NCI-H187 (cell line): ENCODE data around the gene WDR48.
A peak's percentile ranks its signal among the peaks of the same experiment; 100 is the strongest.

ENCODE experiments used
- DNase-seq, 2 experiments: peaks; one replicate each; lab custom pipeline; 2025; lab: John Stamatoyannopoulos, UW

WDR48 gene

GRCh38 chr3:39102504-39103323, 50.9 kb downstream of the WDR48 start:
- DNase-seq, result no peak

DNA sequence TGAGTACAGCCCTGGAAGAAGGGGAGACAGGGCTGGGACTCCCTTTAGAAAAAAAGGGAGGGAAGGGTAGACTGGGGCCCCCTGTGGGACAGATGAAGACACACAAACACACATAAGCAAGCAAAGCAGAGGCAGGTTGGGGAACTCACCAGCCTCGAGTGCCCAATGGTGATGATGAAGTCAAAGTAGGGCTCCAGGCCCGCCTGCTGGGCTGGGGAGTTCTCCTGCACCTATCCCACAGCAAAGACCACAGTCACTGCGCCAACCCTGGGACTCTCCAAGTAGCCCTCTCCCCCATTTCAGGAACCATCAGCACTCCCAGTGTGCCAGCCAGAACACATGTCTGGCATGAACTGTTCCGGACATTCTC, 51.5 kb downstream of the WDR48 start:
- no peak for DNase-seq

- DNase-seq, result no peak
Observed at GRCh38 chr3:39103791-39104552, 52.2 kb downstream of the WDR48 start.

GRCh38 chr3:39104961-39105686, 53.3 kb downstream of the WDR48 start:
- no peak for DNase-seq

- DNase-seq, result no peak
Observed at GRCh38 chr3:39105687-39106063, 53.9 kb downstream of the WDR48 start.

GRCh38 chr3:39106281-39106811, 54.5 kb downstream of the WDR48 start:
- DNase-seq, result no peak

- DNase-seq, result no peak
Observed at GRCh38 chr3:39106851-39107387, 55.1 kb downstream of the WDR48 start.

DNA sequence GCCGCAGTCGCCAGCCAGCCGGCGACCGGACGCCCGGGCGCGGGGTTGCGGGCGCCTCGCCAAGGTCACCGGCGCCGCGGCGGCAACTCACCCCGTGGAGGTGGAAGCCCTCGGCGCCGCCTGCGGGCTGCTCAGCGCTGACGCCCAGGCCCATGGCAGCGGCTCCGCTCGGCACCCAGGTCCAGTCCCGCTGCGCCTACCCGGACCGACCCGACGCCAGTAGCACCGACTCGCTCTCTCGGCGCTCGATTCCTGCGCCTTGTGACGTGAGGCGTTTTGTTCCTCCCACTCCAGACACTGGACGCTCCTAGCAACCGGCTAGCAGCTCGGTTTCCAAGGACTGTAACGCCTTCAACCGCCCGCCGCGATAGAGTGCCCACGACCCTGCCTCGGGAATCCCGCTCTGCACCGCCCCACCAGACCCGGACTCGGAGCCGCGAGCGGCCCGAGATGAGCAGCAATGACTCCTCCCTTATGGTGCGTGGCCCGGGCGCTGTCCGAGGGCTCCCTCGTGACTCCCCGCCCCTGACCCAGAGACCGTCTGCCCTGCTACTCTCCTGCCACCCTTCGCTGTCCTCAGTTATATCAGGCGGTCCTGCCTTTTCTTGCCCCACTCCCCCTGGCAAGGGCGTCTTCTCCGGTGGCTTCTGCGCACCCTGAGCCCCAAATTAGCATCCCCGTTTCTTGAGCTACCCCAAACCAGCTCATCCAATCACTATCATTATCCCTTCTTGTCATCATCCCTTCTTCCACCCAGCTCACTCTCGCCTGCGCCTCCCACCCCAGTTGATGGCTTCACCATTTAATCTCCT, 55.8 kb downstream of the WDR48 start, which contains the start of the genes GORASP1 and TTC21A:
GORASP1 (minus strand) TSS at position 240 of the 812 bp plus-strand sequence; CDS start at position 154, 86 bp downstream.
TTC21A (plus strand) TSS at position 293 of the 812 bp plus-strand sequence; CDS start at position 451, 158 bp downstream.
- DNase-seq, result peak; percentile 24 to 49

- no peak for DNase-seq
Observed at GRCh38 chr3:39108200-39108710, 56.4 kb downstream of the WDR48 start.

DNA sequence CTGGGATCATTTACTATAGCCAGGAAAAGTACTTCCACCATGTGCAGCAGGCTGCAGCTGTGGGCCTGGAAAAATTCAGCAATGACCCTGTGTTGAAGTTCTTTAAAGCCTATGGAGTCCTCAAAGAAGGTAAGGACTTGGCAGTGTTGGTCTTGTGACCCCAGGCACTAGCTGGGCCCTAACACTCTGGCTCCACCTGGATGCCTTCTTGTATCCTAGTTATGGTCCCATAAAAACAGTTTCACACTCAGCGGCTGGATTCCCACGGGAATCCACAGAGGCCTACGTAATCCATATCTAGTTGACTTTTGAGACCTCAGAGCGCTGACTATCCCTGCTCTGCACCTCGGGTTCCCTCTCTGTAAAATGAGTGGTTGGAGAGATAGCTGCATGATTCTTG, 57.3 kb downstream of the WDR48 start:
- DNase-seq, result no peak

GRCh38 chr3:39110041-39110639, 58.3 kb downstream of the WDR48 start:
- DNase-seq, result no peak

DNA sequence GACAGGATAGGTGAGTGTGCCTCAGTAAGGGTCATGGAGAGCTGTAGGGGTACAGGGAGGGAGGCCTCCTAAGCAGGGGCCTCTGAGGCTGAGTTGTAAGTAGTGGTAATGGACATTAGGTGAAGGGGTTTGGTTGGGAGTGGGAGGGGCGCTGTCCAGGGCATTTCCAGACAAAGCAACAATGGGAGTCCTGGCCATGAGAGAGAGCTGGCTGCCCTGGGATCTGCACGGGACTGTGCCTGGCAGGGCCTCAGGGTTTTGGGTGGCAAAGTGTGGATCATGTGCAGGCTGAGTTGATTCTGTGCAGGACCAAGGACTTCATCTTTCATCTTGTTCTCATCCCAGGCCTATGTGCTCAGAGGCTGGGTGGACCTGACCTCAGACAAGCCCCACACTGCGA, 60.3 kb downstream of the WDR48 start:
- DNase-seq, result no peak

GRCh38 chr3:39112535-39112934, 60.7 kb downstream of the WDR48 start:
- no peak for DNase-seq

DNA sequence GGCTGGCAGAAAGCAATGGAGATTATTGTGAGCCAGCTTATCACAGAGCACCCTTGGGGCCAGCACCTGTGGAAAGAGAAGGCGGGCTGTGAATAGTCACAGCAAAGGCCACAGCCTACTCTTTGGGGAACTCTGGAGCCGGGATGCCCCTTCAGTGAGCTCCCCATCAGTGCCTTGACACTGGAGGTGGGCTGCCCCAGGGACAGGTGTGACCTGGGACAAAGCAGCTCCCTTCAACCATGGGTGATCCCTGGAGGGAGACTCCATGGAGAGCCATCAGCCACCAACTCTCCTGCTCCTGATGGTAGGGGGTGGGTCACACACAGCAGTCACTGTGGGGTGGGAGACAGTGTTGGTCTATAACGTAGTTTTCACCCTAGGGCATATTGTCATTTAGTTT, 61.5 kb downstream of the WDR48 start:
- no peak for DNase-seq

- no peak for DNase-seq
Observed at GRCh38 chr3:39114456-39114855, 62.6 kb downstream of the WDR48 start.

- no peak for DNase-seq
Observed at GRCh38 chr3:39115870-39116269, 64.1 kb downstream of the WDR48 start.

GRCh38 chr3:39118079-39118478, 66.3 kb downstream of the WDR48 start:
- DNase-seq, result no peak

DNA sequence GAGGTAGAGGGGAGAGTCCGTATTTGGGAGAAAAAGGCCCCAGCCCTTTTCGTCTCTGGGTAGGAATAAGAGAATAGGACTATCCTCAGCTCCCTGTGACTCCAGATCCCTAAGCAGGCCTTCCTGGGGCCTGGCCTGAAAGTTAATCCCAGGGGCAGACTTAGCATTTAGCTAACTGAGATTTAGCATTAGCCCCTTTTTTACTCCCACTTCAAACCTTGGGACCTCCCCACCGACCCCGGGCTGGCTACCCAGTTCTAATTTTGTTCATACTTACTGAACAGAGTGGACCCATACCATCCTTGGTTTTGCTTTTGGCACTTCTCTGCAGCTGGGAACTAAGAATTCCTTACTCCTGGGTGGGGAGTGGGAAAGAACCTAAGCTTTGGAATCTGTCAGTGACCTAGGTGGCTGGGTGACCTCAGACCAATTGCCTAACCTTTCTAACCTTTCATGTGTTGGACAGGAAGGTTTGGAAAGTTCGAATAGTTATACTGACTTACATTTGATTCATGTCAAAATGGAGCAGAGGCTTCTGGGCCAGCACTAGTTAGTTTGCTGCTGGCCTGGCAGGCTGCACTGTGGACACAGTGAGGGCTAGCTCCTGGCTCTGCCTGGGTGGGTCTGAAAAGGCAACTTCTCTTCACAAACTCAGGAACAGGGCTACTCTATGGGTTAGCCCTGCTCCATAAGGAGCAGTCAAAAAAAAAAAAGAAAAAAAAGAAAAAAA, 67.3 kb downstream of the WDR48 start:
- DNase-seq, result no peak

DNA sequence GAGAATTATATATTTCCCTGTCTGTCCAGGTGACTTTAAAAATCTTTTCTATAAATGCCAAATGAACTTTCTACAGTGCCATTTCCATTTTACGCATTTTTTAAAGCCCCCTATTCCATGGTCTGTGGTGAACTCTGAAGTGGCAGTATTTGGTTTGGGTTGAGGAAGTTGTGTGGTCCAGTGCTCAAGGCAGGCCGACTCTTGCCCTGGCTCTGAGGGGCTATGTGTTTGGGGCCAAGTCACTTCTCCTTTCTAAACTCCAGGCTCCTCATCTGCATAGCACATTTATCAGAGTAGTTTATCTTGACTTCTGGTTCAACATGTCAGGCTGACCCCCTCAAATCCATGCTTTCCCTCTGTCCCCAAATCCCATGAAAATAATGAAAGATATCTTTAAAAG, 69.8 kb downstream of the WDR48 start:
- DNase-seq, result no peak

- DNase-seq, result no peak
Observed at GRCh38 chr3:39122813-39123212, 71.0 kb downstream of the WDR48 start.
